ENCODE results near the gene GRIK4. TPM values are rescaled to one million over a fixed set of nuclear protein-coding genes. Genes with fewer than 3 reads are reported as not detected.

The GRIK4 gene
- polyA plus RNA-seq, 1 experiment, result not detected

DNA sequence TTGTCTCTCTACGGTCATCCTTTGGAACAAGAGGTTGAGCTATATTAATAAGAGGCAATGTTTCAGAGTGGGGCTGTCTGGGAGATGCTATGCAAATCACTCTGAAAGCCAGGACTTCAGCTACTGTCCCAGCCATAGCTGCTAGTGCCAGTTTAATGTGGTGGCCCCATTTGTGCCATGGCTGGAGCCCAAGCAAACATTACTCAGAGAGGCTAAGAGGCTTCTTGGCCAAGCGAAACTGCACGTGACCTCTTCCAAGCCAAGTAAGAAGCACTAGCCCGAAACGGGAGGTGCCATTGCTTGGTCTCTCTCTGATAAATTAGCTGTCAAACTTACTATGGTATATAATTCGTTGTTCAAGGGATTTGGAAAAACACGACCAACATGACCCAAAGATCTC, 462.0 kb downstream of the GRIK4 start:
- TF ChIP-seq CTCF (IDR thresholded peaks at IDR 0.05; ENCODE audit: insufficient read depth, low read depth, low read length), result no peak
- no peak for DNase-seq (ENCODE audit: low read depth)
- Histone ChIP-seq H3K4me3 (ENCODE audit: low read depth, low read length) (no peak overlapping the region), H3K27me3 (ENCODE audit: control insufficient read depth, insufficient read depth, low read length) (no peaks in the 10 kb centered on the region; the same call in 1 of the 2 replicates), H3K36me3 (ENCODE audit: control insufficient read depth, insufficient read depth, low read length) (no peaks in the 10 kb centered on the region)
- ChIA-PET POLR2A (no interaction called here), CTCF (interaction anchor here (0.9 kb wide), 1 partner anchor 29 kb away, joined by 4 read pairs; no protein-coding TSS in a partner anchor)

GRCh38 chr11:120974466-120974865, 462.9 kb downstream of the GRIK4 start:
- CTCF ChIA-PET, result no interaction called here
- POLR2A ChIA-PET, result no interaction called here

DNA sequence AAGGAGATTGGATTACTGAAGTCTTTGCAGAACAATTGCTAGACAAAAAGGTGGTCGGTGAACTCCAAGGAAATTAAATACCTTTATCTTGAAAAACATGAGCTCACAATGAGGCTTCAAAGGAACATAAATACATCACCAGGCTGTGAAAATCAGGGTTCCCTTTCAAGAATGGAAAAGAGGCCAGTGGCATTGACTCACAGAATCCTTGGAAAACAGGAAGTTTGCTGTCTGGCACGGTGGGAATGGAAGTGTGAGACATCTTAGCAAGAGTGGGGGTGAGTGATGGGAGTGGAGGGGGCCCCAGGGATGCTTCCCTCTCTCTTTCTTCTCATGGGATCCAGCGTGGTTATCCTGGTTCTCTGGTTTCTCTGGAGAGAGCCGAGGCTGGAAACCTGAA, 463.4 kb downstream of the GRIK4 start:
- no peak for TF ChIP-seq CTCF (IDR thresholded peaks at IDR 0.05; ENCODE audit: insufficient read depth, low read depth, low read length)
- H3K36me3 ChIP-seq (ENCODE audit: control insufficient read depth, insufficient read depth, low read length), result no peaks in the 10 kb centered on the region
- no peaks in the 10 kb centered on the region for H3K27me3 ChIP-seq (ENCODE audit: control insufficient read depth, insufficient read depth, low read length)
- no peak overlapping the region for H3K4me3 ChIP-seq (ENCODE audit: low read depth, low read length)
- no peak for DNase-seq (ENCODE audit: low read depth)
- ChIA-PET POLR2A (no interaction called here), CTCF (no interaction called here)

More at GRCh38 chr11:120974466-120974865, 462.9 kb downstream of the GRIK4 start:
- no peak overlapping the region for H3K4me3 ChIP-seq (ENCODE audit: low read depth, low read length)
- H3K27me3 ChIP-seq (ENCODE audit: control insufficient read depth, insufficient read depth, low read length), result no peaks in the 10 kb centered on the region
- DNase-seq (ENCODE audit: low read depth), result no peak
- TF ChIP-seq CTCF (IDR thresholded peaks at IDR 0.05; ENCODE audit: insufficient read depth, low read depth, low read length), result no peak
- no peaks in the 10 kb centered on the region for H3K36me3 ChIP-seq (ENCODE audit: control insufficient read depth, insufficient read depth, low read length)

DNA sequence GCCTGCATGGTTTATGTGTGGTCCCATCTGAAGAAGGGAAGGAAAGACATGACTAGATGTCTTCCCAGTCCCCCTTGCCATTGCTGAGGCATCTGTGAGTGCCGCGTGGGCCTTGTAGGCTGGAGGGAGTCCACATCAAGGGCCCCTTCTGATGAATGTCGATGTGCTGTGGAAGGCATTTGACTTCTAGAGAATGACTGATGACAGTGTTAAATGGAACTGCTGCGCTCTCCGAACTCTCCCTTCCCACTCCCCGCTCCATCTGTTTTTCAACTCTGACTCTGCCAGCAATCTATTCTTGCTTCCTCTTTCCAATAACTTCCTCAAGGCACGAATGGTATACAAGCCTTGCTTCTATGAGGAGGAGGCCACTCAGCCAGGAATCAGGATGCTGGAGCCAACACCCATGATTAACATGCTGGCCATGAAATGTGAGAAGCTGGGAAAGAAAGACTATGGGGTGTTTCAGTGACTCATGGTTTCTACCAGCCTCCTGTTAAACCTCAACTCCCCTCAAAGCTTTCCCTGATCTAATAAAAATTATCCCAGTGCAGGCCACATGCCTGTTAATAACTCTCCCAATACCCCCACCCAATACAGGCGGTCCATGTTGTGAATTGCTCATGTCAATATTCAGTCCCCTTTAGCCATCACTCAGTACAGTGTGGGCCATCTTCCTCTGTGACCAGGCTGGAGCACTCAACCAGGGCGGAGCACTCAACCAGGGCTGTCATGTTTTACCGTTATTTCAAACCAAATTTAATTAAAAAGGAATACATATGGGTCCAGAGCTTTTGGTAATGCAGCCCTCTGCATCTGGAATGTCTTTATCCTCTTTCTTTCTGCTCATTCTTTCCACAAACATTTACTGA, 466.0 kb downstream of the GRIK4 start:
- ChIA-PET POLR2A (no interaction called here), CTCF (interaction anchor here (1.4 to 2.2 kb wide), 2 partner anchors 8 to 12 kb away, joined by 5 read pairs; no protein-coding TSS in a partner anchor)
- no peak for TF ChIP-seq CTCF (IDR thresholded peaks at IDR 0.05; ENCODE audit: insufficient read depth, low read depth, low read length)
- no peak for DNase-seq (ENCODE audit: low read depth)
- no peak overlapping the region for H3K4me3 ChIP-seq (ENCODE audit: low read depth, low read length)
- H3K36me3 ChIP-seq (ENCODE audit: control insufficient read depth, insufficient read depth, low read length), result no peaks in the 10 kb centered on the region
- H3K27me3 ChIP-seq (ENCODE audit: control insufficient read depth, insufficient read depth, low read length), result no peaks in the 10 kb centered on the region; the same call in 1 of the 2 replicates

DNA sequence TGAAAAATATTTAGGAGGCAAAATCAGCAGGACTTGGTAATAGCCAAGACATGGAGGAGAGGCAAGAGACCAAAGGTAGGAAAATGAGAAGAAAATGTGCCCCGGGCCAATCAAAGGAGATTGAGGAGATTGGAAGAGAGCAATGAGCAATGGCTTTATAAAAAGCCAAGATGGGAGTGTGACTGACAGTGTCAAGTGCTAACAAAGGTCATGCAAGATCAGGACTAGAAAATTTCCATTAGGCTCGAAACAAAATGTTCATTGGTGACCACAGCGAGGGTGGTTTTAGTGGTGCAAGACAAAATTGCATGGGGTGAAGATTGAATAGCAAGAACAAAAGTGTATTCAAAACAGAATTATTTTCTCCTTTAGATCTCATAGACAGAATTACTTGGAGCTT, 467.2 kb downstream of the GRIK4 start:
- no peak overlapping the region for H3K4me3 ChIP-seq (ENCODE audit: low read depth, low read length)
- DNase-seq (ENCODE audit: low read depth), result no peak
- peaks cover 3% of the 10 kb centered on the region; the same call in 1 of the 2 replicates for H3K27me3 ChIP-seq (ENCODE audit: control insufficient read depth, insufficient read depth, low read length)
- H3K36me3 ChIP-seq (ENCODE audit: control insufficient read depth, insufficient read depth, low read length), result no peaks in the 10 kb centered on the region
- TF ChIP-seq CTCF (IDR thresholded peaks at IDR 0.05; ENCODE audit: insufficient read depth, low read depth, low read length), result no peak
- CTCF ChIA-PET, result no interaction called here
- POLR2A ChIA-PET, result no interaction called here

All from BJ (cell line).